GM19455 (cell line): Measurements from ENCODE around the gene STOML1.
"Not testable (repeated sequence)": the region's sequence is repeated elsewhere in the genome, so short reads cannot be mapped to it uniquely, and the experiment has no call there.

Experiments used
- ATAC-seq: cut with Tn5 transposase; IDR thresholded peaks from one replicate; pipeline ENCODE4 v1.9.1; 2021; ENCODE audit not compliant: unreplicated experiment

The STOML1 gene

DNA sequence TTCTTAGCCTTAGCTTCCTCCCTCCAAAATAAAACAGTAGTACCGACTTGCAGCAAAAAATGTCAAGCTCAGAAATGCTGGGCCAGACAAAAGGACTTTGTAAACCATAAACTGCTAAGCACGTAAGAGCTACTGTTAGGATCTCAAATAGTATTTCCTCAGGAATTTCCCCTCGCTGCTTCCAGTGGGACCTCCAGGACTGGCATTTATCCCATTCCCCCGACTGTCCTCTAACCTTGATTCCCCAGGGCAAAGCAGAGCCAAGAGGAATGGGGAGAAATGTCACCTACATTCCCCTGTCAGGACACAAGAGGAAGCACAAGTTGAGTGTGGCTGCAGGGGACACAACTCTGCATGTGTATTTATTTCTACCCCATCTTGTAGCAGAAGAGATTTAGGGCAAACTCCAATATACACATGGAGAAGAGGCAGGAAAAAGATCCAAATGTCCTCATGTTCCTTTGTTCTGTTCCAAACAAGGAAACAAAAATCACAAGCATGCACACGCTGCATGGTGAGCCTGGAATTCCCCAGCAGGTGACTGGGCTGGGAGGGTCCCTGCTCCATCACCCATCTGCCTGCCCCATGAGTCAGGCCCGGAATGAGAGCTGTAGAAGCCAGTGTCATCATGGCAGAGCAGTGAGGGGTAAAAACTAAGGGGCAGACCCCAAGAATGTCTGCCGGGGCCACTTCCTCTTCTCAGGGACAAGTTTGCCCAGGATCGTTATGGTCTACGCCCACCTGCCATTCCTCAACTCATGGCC lies 4.2 kb downstream of the STOML1 start:
- no peak for ATAC-seq

DNA sequence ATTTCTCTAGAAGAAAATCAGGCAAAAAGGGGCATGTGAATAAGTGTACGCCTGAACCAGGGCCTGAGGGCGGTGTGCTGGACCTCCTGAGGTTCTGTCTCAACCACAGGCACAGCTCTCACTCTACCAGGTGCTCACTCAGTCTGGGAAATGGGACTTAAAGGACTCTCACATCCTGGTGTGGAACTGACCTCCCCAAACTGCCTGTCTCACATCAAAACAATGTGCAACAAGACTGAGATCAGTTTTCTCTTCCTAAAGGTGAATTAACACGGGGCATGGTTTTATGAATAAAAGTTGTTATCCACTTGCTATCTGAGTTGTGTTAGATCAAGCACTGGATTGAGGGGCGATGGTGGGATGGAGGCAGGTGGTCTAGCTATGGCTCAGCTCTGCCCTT lies 4.8 kb downstream of the STOML1 start:
- ATAC-seq, result no peak

DNA sequence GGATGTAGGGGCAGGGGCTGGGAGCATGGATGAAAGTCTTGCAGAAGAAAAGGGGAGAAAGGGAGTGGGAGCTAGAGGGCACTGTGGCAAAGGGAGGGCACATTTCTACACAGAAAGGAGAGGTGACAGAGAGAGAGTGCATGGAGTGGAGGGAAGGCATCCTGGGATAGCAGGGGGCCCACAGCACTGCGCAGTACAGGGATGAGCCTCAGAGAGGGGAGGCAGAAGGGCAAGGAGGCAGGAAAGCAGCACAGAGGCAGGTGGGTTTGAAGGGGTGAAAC lies 5.4 kb downstream of the STOML1 start:
- no peak for ATAC-seq

DNA sequence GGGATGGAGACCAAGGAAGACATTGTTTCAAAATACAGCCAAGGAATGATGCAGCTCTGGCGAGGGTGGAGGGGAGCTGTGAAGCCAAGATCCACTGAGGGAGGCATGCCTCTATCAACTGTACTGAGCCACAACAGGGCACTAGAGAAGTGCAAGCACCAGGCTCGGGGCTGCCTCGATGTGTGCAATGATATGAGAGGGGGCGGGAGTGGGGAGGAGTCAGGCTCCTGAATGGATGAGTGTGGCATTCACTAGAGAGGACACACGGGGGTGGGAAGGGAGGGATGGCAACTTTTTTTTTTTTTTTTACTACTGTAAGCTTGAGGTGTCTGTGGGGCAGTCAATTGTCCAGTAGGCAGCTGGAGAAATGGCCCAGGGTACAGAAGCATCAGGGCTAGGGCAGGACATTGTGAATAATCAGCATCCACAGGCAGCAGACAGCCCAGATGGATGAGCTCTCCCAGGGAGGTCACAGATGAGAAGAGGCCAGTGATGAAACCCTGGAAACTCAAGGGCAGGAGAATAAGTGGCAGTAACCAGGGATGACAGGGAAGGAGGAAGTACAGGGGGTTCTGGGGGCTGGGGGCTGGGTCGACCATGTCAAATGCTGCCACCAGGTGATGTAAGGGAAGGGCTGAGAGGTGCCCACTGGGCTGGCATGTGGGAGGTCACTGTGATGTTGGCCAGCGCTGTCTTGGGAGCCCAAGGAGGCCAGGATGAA lies 5.9 kb downstream of the STOML1 start:
- no peak for ATAC-seq

DNA sequence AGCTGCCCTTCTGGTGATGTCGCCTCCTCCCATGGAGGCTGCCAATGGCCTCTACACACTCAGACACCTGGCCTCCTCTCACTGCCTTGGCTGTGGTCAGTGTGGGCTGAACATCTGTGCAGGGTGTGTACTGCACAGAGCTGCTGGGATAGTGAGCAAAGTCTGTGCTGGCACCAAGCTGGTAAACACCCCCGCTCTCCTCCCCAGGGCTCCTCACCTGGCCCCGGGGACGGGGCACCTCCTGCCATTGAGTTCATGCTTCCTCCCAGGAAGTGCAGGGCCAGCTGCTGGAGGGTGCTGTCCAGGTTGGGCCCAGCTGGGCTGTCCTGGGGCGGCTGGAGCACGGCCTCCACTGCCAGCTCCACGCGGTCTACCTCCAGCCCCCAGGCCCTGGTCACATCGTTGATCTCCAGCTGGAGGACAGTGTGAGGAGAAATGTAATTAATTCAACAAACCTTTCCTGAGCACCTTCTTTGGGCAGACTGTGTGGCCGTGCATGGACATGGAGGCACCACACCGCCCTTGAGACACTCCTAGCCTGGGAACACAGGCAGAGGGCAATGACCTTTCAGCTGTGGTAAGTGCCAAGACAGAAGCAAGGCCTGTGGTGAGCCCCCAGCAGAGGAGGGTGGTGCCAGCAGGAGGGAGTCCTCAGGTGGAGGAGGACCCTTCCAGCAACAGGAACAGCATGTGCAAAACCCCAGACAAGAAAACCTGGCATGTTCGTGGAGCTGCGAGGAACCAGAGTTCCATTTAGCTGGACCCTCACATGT lies 6.8 kb downstream of the STOML1 start:
- no peak for ATAC-seq

DNA sequence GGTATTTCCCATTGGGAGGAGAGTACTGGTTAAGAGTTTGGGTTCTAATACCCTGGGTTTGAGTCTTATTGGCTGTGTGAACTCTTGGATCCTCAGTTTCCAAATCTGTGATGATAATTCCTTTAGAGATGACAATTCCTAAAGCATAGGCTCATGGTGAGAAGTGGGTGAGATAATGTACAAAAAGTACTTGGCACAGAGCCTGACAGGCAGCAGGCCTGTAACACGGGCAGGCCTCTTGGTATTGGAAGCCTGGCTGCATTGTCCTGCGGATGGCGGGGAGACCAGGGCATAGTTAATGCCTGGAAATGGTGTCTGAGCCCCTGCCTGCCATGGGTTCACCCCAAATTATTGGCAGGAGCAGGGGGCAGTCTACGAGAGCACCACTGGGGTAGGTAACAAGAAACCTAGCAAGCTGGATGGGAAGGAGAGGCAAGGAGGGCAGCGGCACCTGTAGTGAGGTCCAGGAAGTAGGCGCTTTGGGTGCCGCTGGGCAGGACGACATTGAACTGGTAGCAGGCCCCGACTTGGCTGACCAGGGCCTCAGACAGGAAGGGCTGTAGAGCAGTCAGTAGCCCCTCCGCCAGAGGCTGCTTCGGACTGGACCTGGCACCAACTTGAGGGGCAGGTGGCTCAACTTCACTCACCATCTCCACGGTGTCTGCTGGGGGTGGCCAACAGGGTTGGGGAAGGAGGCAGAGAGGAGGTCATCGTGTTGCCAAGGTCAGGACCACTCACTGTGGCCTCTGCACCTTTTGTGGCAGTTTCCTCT lies 7.7 kb downstream of the STOML1 start:
- ATAC-seq, result no peak

DNA sequence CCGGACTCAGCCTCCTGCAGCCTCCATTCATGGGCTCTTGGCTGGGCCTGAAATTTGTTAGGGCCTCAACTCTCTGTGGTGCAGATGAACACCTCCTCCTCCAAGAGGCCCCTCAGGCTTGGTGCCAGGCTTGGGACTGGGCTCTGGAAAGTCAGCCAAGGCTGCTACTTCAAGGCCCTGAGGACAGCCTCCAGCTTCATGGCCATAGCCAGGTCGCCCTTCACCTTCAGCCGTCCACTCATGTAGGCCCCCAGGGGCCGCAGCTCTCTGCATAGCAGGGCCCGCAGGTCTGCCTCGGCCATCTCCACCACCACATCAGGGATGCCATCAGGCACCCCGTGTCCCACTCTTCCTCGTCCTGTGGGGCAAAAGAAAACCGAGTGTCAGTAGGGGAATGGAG lies 8.3 kb downstream of the STOML1 start:
- ATAC-seq, result no peak

DNA sequence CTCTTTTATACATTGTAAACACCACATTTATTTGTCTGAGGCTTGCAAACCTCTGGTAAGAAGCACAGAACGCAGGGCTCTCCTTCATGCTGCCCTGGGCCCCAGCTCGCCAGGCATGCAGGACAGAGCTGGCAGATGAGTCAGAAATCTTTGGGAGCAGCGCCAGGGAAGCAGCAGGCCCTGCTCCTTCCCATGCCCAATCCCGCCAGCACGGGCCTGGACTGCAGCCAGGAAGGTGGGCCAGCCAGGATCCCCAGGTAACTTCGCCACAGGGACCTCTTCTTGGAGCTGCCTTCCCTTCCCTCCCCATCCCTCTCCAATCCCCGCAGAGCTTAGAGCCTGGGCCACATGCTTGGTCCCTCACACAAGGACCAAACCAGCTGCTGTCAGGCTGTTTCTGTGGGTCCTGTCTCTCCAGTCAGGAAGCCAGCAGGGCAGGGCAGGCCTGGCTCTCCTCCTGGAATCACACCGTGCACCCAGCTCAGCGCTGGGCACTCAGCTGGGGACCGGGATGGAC lies 8.8 kb downstream of the STOML1 start:
- ATAC-seq, result no peak

DNA sequence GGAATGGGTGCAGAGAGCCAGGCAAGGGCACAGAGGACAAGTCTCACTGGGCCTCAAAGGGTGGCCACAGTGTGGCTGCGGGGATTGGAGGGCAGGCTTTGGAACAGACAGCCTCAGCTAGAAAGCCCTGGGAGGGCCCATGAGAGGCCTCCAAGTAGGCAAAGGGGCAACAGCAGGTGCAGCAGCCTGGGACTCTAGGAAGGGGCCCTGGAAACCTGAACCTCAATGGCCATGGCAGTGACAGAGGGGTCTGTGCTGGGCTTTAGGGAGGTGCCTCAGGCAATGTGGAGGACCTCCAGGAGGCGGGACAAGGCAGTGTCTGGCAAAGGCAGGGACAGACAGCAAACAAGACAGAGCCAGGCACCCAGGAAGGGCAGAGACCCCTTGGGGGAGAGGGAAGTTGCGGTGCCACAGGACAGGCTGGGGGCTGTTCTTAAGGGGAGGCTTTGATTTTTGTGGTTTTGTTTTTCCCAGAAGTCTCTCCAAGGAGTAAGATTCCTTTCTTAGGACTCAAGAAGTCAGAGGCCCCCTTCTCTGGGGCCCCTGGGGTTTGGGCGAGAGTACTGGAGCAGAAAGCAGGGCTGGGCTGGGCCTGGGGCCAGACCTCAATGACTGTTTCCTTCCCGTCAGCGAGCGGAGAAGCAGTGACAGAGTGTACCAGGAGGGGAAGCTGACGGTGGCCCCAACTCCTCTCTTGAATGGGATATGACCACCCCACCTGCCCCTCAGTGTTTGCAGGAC lies 9.7 kb downstream of the STOML1 start:
- ATAC-seq, result no peak

DNA sequence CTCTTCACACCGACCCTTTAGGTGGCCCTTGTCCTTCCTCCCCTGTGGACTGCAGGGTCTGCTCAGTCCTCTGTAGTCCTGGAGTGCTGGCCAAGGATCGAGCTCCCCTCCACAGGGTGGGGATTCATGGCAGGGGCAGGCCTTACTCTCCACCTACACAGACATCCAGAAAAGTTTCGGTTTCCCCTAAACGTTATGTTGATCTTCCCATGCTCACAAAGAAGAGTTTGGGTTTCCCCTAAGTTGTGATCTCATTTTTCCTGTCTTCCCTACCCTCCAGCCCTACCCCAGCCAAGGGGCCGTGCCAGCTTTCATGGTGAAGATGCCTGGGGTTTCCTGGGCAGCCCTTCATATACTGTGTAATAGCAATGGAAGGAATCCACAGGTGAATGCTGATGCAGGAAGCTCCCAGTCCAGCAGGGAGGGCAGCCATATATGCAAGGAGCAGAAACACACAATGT lies 10.3 kb downstream of the STOML1 start:
- no peak for ATAC-seq

DNA sequence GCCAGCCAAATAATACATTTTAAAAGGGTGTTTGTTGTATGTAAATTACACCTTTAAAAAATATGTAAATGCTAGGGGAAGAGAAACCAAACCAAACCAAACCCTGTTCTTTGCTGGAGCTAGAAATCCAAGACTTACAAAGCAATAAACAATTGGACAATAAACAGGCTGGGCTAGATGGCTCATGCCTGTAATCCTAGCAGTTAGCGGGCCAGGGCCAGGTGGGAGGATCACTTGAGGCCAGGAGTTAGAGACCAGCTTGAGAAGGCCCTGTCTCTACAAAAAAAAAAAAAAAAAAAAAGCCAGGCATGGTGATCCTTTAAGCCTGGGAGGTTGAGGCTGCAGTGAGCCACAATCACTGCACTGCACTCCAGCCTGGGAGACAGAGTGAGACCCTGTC lies 12.5 kb downstream of the STOML1 start:
- ATAC-seq, result no peak

DNA sequence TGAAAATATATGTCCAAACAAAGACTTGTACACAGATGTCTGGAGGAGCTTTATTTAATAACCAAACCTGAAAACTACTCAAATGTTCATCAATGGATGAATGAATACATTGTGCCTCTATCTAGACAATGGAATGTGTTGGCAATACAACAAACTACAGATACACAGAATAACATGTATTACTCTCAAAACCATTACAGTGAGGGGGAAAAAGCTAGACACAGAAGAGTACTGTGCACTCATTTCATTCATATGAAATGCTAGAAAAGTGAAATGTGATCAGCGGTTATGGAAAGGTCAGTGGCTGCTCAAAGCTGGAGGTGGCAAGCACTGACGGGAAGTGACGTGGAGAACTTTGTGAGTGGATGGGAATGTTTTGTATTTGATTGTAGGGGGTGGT lies 13.2 kb downstream of the STOML1 start:
- no peak for ATAC-seq

DNA sequence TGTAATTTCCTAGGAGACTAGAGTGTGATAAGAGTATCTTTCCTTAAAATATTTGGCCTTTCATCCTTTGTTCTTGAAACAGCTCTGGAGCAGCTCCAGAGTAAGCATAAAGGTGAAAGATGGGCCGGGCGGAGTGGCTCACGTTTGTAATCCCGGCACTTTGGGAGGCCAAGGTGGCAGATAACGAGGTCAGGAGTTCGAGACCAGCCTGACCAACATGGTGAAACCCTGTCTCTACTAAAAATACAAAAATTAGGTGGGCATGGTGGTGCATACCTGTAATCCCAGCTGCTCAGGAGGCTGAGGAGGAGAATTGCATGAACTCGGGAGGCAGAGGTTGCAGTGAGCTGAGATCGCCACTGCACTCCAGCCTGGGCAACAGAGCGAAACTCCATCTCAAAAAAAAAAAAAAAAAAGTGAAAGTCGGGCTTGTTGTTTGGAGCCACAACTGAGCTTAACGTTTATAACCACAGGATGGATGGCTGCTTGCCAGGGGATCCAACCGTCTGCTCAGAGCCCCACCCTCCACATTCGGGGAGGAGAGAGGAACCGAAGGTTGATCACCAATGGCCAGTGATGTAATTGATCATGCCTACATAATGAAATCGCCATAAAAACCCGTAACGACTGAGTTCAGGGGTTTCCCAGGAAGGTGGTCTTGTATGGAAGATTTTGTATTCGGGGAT lies 16.5 kb downstream of the STOML1 start:
- not testable (repeated sequence) for ATAC-seq

DNA sequence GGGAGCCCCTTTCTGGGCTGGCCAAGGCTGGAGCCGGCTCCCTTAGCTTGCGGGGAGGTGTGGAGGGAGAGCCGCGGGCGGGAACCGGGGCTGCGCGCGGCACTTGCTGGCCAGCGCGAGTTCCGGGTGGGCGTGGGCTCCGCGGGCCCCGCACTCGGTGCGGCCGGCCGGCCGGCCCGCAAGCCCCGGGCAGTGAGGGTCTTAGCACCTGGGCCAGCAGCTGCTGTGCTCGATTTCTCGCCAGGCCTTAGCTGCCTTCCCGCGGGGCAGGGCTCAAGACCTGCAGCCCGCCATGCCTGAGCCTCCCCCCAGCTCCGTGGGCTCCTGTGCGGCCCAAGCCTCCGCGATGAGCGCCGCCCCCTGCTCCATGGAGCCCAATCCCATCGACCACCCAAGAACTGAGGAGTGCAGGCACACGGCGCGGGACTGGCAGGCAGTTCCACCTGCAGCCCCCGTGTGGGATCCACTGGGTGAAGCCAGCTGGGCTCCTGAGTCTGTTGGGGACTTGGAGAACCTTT lies 18.4 kb downstream of the STOML1 start:
- not testable (repeated sequence) for ATAC-seq

DNA sequence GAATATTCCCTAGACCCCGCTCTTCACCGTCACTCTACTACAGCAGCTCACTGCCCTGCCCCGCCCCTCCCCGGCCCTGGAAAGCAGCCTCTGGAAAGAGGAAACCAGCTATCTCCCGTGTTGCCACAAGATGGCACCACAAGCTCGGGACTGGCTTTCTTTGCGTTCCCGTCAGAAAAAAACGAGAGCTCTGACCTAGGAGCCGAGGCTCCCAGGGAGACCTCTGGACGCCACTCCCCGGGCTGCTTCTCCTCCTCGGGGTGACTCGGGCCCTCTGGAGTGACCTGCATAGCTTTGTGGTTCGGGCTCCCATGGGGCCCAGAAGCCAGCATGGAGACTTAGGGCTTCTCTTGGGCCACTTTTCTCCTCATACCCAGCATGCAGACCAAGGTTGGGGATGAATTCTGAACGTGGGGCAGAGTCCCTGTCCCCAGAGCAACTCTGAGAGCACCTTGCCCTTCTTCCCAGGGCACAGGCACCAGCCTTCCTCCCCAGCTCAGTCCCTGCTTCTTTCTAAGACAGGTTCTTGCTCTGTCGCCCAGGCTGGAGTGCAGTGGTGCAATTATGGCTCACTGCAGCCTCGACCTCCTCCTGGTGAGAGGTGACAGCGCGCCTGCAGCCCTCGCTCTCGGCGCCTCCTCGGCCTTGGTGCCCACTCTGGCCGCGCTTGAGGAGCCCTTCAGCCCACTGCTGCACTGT lies 19.0 kb downstream of the STOML1 start:
- ATAC-seq, result no peak

DNA sequence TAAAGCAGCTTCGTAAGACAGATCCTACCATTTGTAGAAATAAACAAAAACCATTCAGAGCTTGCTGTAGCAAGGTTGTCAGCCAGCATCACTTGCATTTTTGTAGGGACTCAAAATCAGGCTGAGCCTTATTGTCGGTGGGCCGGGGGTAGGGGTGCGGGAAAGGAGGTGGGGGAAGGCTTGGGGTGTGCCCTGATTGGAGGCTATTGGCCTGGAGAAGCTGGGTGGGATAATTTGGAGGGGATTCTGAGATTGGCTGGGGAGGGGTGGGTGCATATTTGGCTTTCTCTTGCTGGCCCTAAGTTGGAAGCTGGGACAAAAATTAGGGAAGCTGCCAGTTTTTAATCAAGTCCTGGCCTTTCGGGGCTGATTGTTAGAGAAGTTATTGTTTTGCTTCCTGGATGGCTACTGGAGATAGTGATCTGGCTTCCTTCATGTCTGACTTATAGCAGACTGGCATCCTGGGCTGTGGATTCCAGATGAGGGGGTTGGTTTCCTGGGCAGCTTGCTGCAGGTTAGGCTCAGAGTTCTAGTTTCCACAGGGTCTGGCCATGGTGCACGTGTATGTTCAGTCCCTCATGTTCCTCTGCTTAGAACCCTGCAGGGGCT lies 22.8 kb downstream of the STOML1 start:
- no peak for ATAC-seq

DNA sequence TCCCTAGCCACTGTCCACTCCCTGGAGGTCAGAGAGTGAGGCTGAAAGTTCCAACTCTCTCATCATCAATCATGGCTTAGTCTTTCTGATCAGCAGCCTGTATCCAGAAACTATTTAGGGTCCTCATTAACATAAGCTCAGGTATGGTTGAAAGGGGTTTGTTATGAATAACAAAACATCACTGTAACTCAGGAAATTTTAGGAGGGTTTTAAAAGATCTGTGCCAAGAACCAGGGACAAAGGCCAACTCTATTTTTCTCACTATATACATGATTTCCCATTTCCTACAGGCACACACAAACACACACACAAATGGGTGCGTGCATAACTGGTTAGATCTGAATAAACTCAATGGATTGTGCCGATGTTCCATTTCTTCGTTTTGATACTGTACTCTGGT lies 23.6 kb downstream of the STOML1 start:
- no peak for ATAC-seq

DNA sequence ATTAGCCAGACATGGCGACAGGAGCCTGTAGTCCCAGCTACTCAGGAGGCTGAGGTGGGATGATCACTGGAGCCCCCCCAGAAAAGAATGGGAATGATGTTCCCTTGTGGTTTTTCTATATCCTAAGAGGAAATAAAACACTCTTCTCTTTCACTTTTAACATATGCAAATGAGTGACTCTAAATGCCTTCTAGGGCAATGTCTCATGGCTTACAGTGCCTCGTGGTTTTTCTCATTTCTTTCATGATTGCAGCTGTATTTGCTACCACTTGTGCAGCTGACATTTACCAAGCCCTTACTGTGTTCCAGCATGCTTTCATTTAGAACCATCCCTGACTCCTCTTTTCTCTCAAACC lies 26.4 kb downstream of the STOML1 start:
- no peak for ATAC-seq
